NB4 (cell line): ENCODE measurements around the gene EN2.

ENCODE experiments used
- DNase-seq: peaks from one replicate; pipeline ENCODE4 v3.0.0; 2010; ENCODE audit warnings: low read depth
- H3K4me3 ChIP-seq: one replicate; pipeline ENCODE4 v1.5.1; 2011; ENCODE audit warnings: mild to moderate bottlenecking, low read depth, low read length, moderate library complexity
- MYC ChIP-seq: IDR thresholded peaks from 2 replicates; pipeline ENCODE4 v1.6.1; 2011; ENCODE audit warnings: low read depth, low read length
- POLR2A ChIP-seq: IDR thresholded peaks from 2 replicates; pipeline ENCODE4 v1.6.1; 2011; ENCODE audit warnings: mild to moderate bottlenecking; ENCODE audit not compliant: insufficient read length; ENCODE audit errors: extremely low read depth
- TF ChIP-seq, protein P1 (sequence below): IDR thresholded peaks from 2 replicates; pipeline ENCODE4 v1.6.1; 2011; ENCODE audit warnings: low read depth, low read length
- TF ChIP-seq, protein P2 (sequence below): IDR thresholded peaks from one replicate; pipeline ENCODE4 v1.5.1; 2012; ENCODE audit warnings: low read depth, low read length

Gene EN2

DNA sequence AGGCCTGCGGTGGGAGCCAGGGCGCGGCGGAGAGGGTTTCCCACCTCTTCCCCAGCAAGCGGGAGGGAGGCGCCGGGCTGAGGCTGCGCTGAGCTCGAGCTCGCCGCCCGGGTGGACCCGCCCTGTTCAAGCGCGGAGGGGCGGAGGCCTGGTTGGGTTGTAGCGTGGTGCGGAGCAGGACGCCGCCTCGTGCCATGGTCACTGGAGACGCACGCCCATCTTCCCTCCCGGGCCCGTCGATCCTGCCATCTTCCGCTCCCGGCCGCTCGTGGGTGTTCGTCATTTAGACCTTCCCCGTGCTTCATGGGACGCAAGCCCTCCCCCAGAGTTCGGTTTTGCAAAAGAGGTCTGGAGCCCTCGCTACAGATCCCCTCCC, 9.3 kb upstream of the EN2 start:
- DNase-seq = no peak
- TF ChIP-seq POLR2A (no peak), MYC (no peak)
- TF ChIP-seq, protein P1, sequence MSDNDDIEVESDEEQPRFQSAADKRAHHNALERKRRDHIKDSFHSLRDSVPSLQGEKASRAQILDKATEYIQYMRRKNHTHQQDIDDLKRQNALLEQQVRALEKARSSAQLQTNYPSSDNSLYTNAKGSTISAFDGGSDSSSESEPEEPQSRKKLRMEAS = no peak
- TF ChIP-seq, protein P2, sequence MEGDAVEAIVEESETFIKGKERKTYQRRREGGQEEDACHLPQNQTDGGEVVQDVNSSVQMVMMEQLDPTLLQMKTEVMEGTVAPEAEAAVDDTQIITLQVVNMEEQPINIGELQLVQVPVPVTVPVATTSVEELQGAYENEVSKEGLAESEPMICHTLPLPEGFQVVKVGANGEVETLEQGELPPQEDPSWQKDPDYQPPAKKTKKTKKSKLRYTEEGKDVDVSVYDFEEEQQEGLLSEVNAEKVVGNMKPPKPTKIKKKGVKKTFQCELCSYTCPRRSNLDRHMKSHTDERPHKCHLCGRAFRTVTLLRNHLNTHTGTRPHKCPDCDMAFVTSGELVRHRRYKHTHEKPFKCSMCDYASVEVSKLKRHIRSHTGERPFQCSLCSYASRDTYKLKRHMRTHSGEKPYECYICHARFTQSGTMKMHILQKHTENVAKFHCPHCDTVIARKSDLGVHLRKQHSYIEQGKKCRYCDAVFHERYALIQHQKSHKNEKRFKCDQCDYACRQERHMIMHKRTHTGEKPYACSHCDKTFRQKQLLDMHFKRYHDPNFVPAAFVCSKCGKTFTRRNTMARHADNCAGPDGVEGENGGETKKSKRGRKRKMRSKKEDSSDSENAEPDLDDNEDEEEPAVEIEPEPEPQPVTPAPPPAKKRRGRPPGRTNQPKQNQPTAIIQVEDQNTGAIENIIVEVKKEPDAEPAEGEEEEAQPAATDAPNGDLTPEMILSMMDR = no peak
- no peak overlapping the region for H3K4me3 ChIP-seq

DNA sequence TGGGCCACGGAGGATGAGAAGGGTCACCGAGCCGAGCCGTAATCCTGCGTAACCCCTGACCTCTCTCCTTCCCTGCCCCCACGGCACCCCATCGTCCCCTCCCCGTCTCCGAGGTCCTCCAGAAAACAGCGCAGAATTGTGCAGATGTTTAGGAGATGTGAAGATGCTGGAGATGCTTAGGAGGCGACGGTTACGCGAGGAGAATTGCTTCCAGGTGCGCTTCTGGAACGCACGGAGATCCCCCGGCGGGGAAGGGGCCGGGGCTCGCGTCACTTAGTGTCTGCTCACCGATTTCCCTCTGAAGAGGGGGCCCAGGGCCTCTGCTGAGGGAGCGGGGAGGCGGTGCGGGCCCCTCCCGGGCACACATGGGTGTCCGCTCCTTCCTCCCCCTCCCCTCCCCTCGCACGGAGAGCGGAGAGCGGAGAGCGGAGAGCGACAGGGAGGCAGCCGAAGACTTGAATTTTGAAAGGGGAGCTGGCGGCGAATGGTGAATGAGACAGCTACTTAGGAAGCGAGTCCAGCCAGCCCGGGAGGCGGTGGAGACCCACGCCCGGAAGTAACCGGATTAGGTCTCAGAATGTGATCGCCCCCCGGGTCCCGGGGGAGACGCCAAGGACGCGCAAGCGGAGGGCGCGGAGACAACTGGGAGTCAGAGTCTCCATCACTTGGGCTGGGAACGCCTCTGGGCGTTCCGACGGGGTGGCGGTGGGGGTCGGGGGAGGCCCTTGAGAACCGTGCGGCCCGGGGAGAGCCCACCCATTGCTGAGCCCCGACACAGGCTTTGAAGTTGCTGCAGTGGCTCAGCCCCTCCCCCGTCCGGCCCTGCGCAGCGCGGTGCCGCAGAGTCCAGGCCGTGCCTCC, 8.7 kb upstream of the EN2 start:
- TF ChIP-seq, protein P2 = no peak
- TF ChIP-seq, protein P1 = no peak
- no peak for TF ChIP-seq POLR2A
- no peak for TF ChIP-seq MYC
- no peak overlapping the region for H3K4me3 ChIP-seq
- DNase-seq = no peak

DNA sequence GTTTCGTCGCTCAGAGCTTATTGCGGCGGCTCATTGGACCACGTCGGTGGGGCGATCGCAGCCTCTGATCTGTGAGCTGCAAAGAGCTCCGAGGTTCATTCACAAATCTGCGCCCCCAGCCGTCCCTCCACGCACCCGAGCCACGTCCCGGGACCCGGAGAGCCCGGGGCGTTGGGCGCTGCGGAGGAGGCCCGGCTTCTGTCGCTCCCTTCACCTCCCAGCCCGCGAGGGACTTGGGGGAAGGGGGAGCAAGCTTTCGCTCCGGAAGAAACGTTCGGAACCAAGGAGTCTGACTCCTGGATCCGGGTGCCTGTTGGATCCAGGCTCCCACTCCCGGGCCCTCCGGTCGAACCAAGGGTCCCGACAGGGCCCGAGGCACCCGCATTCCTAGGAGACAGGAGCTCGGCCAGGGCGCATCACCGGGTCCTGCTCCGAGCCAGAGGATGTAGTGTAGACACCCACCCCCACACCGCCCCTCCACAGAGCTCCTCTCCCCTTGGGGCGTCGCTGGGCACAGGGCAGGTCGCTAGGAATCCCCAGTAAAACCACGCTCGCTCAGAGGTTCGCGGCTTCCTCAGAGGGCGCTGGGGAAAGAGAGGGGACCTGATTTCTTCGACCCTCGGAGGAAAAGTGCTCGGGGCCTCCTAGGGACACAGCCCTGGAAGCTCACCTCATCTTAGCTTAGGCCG, 7.9 kb upstream of the EN2 start:
- no peak for DNase-seq
- no peak for TF ChIP-seq MYC
- TF ChIP-seq, protein P1 = no peak
- TF ChIP-seq, protein P2 = no peak
- TF ChIP-seq POLR2A = no peak
- H3K4me3 ChIP-seq = no peak overlapping the region

DNA sequence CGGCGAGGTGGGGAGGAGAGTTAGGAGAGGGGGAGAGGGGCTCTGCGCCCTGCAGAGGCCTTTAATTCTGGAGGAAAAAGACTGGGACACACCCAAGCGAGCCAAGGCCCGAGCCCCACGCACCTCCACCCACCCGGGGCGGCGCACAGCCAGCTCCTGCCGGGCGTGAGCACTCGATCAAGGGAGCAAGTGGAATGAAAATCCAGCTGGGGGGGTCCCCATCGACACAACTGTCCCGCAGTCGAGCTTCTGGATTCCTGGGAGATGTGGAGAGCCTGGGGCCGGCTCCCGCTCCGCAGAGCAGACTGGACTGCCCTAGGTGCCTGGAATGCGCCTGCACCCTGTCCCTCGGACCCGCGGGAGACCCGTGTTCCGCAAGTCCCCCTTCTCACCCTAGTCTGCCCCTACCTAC, 7.4 kb upstream of the EN2 start:
- TF ChIP-seq MYC = no peak
- TF ChIP-seq, protein P1 = no peak
- TF ChIP-seq, protein P2 = no peak
- DNase-seq = no peak
- no peak overlapping the region for H3K4me3 ChIP-seq

DNA sequence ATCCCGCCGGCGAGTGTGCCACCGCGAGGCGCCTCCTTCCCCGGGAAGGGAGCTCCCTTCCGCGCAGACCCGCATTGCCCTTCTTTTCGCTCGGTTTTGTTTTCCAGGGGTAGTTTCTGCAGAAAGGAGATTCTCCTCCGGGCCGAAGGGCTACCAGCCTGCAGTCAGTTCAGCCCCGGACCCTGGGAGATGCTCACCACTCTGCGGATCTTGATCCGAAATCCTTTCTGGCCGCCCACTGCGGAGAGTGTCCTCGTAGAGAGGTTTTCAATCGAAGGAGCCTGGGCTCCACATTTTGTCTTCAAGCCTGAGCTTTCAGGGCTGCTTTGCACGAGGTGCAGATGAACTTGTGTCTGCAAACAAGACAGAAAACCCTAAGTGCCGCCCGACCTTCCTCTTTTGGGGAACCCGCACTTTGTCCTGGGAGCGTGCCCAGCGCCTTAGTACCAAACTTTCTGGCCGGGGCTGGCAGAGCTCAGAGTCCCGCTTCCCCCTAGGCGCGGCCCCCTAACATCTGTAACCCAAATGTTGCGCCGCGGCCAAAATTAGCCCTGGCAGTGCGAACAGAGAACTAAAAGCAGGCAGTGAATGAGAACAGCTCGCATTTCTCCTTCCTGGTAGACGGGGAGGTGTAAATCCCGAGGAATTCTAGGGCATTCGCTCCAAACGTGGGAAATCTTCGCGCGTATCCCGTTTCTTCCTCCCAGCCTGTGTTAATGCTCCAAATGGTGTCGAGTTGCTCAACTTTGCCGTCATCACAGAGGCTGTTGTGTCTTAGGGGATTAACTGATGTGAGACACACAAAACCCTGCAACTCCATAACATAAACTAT, 6.7 kb upstream of the EN2 start:
- TF ChIP-seq POLR2A (no peak), MYC (no peak)
- TF ChIP-seq, protein P2 = no peak
- TF ChIP-seq, protein P1 = no peak
- no peak overlapping the region for H3K4me3 ChIP-seq
- DNase-seq = no peak
